Measurements from ENCODE around the gene TREM2. TPM values are rescaled to one million over a fixed set of nuclear protein-coding genes. Genes with fewer than 3 reads are reported as not detected.
"Not testable (repeated sequence)": the region's sequence is repeated elsewhere in the genome, so short reads cannot be mapped to it uniquely, and the experiment has no call there.

Gene TREM2
- total RNA-seq, 1 donor from 2014 or later, result not detected

DNA sequence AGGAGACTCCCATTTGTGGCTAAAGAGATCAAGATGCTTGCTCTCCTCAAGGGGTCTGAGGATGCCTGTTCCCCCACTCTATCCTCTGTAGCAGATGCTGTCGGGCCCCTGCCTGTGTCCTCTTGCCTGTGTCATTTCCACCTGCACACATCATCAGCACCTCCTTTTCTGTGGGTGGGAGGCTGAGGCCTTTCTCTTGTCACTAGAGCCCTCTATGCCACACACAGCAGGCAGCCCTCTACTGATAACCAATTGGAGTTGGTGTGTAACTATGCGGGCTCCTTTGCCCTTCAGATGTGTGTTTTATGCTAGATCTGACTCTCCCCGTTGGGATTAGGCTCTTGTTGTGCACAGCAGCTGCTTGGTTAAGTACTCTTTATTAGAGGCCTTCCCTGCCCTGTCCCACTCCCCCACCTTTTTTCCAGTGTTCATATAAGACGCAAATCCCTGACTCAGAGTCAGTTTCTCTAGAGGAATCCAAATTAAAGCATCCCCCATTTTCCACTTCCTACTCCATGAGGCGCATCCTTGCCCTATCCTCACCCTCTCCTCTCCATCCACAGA, 30.3 kb upstream of the TREM2 start:
- intact Hi-C loops (cut with micrococcal nuclease), result loop anchor here (5.0 kb wide), 1 partner anchor 124 kb away; no protein-coding TSS in a partner anchor
- Mint-ChIP-seq H3K9me3 (peaks cover 11% of the 10 kb centered on the region), H3K27ac (no peak overlapping the region), H3K27me3 (ENCODE audit: low read depth) (no peaks in the 10 kb centered on the region), H3K4me1 (ENCODE audit: low read depth) (peaks cover 27% of the 10 kb centered on the region), H3K4me3 (ENCODE audit: low read depth) (no peak overlapping the region), H3K36me3 (ENCODE audit: low read depth) (peaks cover 72% of the 10 kb centered on the region)
- DNase-seq (ENCODE audit: low spot score), result no peak

DNA sequence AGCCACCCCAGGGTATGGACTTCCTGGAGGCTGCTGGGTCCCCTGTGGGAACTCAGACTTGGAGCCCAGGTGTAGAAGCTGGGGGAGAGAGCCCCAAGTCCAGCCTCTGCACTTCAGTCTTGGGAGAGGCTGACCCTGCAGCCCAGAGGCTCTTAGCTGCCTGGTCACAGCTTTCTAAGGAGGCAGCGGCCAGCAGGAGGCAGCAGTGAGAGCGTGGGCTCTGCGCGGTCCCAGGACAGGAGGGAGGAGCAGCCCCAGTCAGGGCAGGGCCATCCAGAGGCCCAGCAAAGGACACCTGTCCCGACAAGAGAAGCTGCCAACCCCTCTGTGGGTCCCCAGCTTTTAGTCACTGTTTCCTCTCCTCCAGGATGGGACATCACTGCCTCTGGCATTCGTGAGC, 28.7 kb upstream of the TREM2 start:
- H3K27ac Mint-ChIP-seq, result no peak overlapping the region
- H3K9me3 Mint-ChIP-seq, result peaks cover 11% of the 10 kb centered on the region
- no peaks in the 10 kb centered on the region for H3K27me3 Mint-ChIP-seq (ENCODE audit: low read depth)
- no peak for DNase-seq (ENCODE audit: low spot score)
- H3K4me3 Mint-ChIP-seq (ENCODE audit: low read depth), result no peak overlapping the region
- peaks cover 23% of the 10 kb centered on the region for H3K4me1 Mint-ChIP-seq (ENCODE audit: low read depth)
- peaks cover 57% of the 10 kb centered on the region for H3K36me3 Mint-ChIP-seq (ENCODE audit: low read depth)
- intact Hi-C loops (cut with micrococcal nuclease), result loop anchor here (5.0 kb wide), 1 partner anchor 126 kb away; no protein-coding TSS in a partner anchor

DNA sequence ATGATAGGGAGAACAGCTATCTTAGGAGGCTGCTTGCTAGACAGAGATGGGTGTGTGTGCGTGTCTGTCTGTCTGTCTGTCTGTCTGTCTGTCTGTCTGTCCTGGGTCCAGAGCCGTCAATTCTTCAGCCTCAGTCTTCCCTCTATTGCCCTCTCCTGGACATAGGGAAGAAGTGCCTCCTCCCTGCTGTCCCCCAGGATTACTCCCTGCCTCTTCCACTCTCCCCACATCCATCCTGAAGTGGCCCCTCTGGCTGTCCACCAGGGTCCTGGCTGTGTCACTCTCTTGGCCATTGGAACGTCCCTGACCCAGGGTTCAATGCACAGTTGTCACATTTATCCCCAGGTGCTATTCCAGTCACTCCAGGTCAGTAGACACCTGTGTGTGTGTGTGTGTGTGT, 27.9 kb upstream of the TREM2 start:
- DNase-seq (ENCODE audit: low spot score), result no peak
- intact Hi-C loops (cut with micrococcal nuclease), result loop anchor here (5.0 kb wide), 1 partner anchor 127 kb away; no protein-coding TSS in a partner anchor
- Mint-ChIP-seq H3K36me3 (ENCODE audit: low read depth) (peaks cover 52% of the 10 kb centered on the region), H3K27me3 (ENCODE audit: low read depth) (no peaks in the 10 kb centered on the region), H3K27ac (no peak overlapping the region), H3K4me3 (ENCODE audit: low read depth) (no peak overlapping the region), H3K9me3 (peaks cover 11% of the 10 kb centered on the region), H3K4me1 (ENCODE audit: low read depth) (peaks cover 24% of the 10 kb centered on the region)

DNA sequence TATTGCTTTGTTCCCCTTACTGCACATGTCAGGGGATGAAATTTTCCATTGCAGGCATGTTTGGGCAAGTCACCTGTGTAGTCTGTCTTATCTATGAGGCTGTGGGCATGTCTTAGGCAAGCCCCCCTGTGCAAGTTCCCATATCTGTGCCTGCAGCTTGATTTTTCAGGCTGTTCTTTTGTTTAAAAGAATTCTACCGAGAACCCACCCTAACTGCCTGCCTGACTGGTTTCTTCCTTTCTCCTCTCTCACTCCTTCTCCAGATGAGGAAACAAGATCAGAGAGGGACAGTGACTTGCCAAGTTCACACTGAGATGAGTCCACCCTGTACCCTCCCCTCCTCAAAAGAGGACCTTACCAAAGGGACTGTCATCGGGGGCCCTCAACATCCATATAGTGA, 27.1 kb upstream of the TREM2 start:
- Mint-ChIP-seq H3K27me3 (ENCODE audit: low read depth) (no peaks in the 10 kb centered on the region), H3K4me1 (ENCODE audit: low read depth) (peaks cover 20% of the 10 kb centered on the region), H3K9me3 (peaks cover 11% of the 10 kb centered on the region), H3K4me3 (ENCODE audit: low read depth) (no peak overlapping the region), H3K36me3 (ENCODE audit: low read depth) (peaks cover 45% of the 10 kb centered on the region), H3K27ac (no peak overlapping the region)
- intact Hi-C loops (cut with micrococcal nuclease), result loop anchor here (5.0 kb wide), 1 partner anchor 127 kb away; no protein-coding TSS in a partner anchor
- DNase-seq (ENCODE audit: low spot score), result no peak

DNA sequence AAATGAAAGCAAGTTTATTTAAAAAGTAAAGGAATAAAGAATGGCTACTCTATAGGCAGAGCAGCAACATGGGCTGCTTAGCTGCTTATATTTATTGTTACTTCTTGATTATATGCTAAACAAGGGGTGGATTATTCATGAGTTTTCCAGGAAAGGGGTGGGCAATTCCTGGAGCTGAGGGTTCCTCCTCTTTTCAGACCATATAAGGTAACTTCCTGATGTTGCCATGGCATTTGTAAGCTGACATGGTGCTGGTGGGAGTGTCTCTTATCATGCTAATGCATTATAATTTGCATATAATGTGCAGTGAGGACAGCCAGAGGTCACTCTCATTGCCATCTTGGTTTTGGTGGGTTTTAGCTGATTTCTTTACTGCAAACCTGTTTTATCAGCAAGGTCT, 26.1 kb upstream of the TREM2 start:
- DNase-seq (ENCODE audit: low spot score); H3K4me3 Mint-ChIP-seq (ENCODE audit: low read depth); H3K27ac Mint-ChIP-seq; H3K27me3 Mint-ChIP-seq (ENCODE audit: low read depth); intact Hi-C loops (cut with micrococcal nuclease): not testable (repeated sequence)
- Mint-ChIP-seq H3K36me3 (ENCODE audit: low read depth) (peaks cover 37% of the 10 kb centered on the region), H3K4me1 (ENCODE audit: low read depth) (peaks cover 12% of the 10 kb centered on the region), H3K9me3 (peaks cover 11% of the 10 kb centered on the region)

DNA sequence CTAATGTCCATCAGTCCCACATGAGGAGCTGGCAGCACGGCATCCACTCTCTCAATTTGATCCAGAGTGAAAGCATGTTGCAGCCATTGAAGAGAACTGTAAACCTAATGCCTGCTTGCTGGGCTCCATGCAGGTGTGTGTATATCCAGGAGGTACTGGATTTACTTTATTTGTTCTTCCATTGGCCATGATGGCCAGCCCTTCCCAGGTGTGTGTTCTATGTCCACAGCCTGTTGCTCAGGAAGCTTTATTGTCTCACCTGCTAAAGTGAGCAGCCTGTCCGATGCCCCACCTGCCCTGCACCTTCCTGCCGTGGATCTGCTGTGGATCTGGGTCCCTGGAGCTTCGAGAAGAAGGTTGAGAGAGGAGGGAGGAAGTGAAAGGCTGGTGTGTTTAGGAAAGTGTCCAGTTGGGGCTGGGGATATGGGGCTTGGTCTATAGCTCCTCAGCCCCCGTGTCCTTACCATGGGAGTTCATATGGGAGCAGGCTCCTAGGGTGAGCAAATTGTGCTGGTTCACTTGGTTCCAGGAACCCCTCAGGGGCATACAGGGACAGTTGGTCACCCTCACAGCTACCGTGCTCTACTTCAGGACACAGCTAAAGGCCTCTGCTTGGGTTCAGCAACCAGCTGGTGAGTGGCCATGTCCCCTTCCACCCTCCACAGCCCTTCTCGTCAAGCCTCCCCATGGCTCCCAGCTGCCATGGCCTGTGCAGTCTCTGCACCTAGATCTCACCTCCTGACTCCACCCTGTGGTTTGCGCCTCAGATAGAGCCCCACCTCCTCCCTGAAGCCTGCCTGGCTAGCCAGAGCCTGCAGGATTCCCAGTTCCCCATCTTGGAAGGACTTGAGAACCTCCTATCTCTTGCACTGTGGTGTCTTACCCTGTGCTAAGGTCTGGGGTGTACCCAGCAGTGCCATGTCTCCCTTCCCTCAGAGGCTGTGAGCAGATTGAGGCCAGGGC, 25.3 kb upstream of the TREM2 start:
- H3K4me3 Mint-ChIP-seq (ENCODE audit: low read depth), result no peak overlapping the region
- intact Hi-C loops (cut with micrococcal nuclease), result no loop called here
- H3K9me3 Mint-ChIP-seq, result peaks cover 11% of the 10 kb centered on the region
- H3K4me1 Mint-ChIP-seq (ENCODE audit: low read depth), result peaks cover 12% of the 10 kb centered on the region
- DNase-seq (ENCODE audit: low spot score), result no peak
- H3K27ac Mint-ChIP-seq, result no peak overlapping the region
- H3K36me3 Mint-ChIP-seq (ENCODE audit: low read depth), result peaks cover 31% of the 10 kb centered on the region
- peaks cover 2% of the 10 kb centered on the region for H3K27me3 Mint-ChIP-seq (ENCODE audit: low read depth)

DNA sequence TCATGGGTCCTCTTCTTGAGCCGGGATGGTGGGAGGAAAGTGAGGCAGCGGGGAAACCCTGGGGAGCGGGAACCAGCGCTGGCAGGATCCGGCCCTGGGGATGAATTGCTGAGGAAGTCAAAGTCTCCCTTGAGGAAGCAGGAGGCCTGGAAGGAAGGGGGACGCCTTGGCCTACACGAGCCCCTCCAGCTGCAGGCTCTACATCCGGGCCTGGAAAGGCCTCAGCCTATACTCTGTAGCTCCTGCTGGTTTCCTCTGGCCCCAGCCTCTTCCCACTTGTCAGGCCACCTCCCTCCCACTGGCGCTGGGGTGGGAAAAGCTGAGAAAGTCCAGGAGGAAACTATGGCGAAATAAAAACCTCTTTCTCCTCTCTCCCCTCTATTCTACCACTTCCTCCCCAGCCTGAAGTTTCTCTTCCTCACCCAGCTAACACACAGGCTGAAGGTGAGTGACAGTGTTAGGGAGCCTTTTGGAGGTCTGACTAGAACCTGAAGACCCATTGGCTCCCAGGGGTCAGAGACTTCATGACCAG, 23.2 kb upstream of the TREM2 start:
- no peak for DNase-seq (ENCODE audit: low spot score)
- intact Hi-C loops (cut with micrococcal nuclease), result no loop called here
- Mint-ChIP-seq H3K36me3 (ENCODE audit: low read depth) (peaks cover 18% of the 10 kb centered on the region), H3K4me3 (ENCODE audit: low read depth) (no peak overlapping the region), H3K27ac (no peak overlapping the region), H3K4me1 (ENCODE audit: low read depth) (peaks cover 21% of the 10 kb centered on the region), H3K27me3 (ENCODE audit: low read depth) (peaks cover 2% of the 10 kb centered on the region), H3K9me3 (peaks cover 11% of the 10 kb centered on the region)

DNA sequence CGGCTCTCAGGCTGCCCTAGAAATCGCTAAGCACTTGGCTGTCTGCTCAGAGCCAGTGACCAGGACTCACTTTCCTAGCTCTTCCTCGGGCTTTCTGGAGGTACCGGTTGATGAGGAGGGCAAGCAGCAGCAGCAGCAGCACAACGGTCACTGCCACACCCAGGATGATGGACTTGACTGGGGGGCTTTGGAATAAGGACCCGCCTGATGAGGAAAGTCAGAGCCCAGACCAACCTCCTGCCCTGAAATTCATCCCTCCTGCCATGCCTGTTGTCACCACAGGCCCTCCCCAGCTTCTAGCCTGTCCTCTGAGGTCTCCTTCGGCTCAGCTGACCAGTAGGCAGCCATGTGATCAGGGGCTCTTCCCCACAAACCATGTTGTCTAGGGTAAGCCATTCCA, 21.8 kb upstream of the TREM2 start:
- H3K36me3 Mint-ChIP-seq (ENCODE audit: low read depth), result peaks cover 5% of the 10 kb centered on the region

DNA sequence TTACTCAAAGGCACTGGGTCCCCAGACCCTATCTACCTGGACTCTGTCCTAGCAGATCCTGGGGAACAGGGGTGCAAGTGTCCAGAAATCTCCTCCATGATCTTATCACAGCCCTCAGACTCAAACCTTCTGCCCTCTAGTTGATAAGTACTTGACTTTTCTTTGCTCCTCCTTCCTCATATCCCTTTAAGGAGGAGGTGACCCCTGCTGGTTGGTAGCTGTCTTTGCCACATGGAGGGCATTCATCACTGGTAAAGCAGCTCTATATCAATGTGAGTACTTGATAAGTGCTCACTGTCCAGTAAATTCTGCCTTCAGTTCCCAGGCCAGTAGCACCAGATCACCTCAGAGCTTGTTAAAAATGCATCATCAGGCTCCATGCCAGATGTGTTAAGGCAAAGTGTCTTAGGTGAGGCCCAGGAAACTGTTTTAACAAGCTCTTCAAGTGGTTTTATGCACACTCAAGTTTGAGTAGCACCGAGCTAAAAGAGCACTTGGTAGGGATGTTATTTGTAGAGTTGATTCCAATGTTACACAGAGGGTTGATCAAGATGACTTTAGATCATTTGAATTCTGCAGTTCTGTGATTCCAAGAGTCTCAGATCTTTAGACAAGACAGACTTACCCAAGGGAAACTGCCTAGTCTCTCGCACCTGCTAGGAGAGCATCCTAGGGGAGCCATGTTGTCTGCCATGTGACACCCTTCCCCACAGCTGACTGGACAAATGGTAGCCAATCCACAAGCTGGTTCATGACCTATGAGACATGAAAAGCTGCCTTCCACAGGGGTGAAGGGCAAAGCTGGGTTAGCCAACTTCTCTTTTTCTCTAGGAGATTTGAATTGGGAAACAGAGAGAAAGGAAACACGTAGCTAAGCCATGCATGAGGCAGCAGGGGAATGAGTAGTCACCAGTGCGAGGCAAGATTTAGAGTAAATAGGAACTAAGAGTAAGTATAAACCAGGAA, 19.4 kb upstream of the TREM2 start:
- Mint-ChIP-seq H3K9me3 (no peaks in the 10 kb centered on the region), H3K27me3 (ENCODE audit: low read depth) (peaks cover 9% of the 10 kb centered on the region), H3K4me1 (ENCODE audit: low read depth) (peaks cover 16% of the 10 kb centered on the region), H3K4me3 (ENCODE audit: low read depth) (no peak overlapping the region), H3K27ac (no peak overlapping the region), H3K36me3 (ENCODE audit: low read depth) (no peaks in the 10 kb centered on the region)
- intact Hi-C loops (cut with micrococcal nuclease), result loop anchor here (1.0 to 5.0 kb wide), 2 partner anchors 90 to 110 kb away; partner anchors contain the start of genes NFYA and OARD1
- peak; percentile 47 for DNase-seq (ENCODE audit: low spot score)

More for the DNA sequence above, 21.8 kb upstream of the TREM2 start:
- no peak for DNase-seq (ENCODE audit: low spot score)
- peaks cover 2% of the 10 kb centered on the region for H3K27me3 Mint-ChIP-seq (ENCODE audit: low read depth)
- H3K4me1 Mint-ChIP-seq (ENCODE audit: low read depth), result peaks cover 21% of the 10 kb centered on the region
- no peak overlapping the region for H3K27ac Mint-ChIP-seq
- no peak overlapping the region for H3K4me3 Mint-ChIP-seq (ENCODE audit: low read depth)
- intact Hi-C loops (cut with micrococcal nuclease), result loop anchor here (5.0 kb wide), 1 partner anchor 112 kb away; the partner anchor contains the start of genes NFYA and OARD1
- peaks cover 6% of the 10 kb centered on the region for H3K9me3 Mint-ChIP-seq

DNA sequence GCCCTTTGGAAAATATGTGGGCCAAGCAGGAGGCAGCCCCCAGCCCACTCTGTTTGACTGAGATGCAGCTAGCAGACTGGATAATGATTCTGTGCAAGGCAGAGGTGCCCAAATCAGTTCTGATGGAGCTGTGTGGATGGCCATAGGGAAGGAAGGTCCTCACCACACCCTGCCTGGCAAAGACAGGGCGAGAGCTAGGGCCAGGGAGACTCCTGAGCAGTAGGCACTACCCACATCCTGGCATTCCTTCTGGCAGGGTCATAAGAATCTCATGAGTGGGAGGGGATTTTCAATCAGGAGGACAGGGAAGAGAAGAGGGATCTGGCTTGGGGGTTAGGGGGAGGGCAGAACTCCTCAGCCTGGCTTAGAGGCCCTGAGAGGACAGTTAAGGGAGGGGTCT, 18.6 kb upstream of the TREM2 start:
- Mint-ChIP-seq H3K4me1 (ENCODE audit: low read depth) (peaks cover 12% of the 10 kb centered on the region), H3K27me3 (ENCODE audit: low read depth) (peaks cover 14% of the 10 kb centered on the region), H3K36me3 (ENCODE audit: low read depth) (no peaks in the 10 kb centered on the region), H3K27ac (no peak overlapping the region), H3K9me3 (no peaks in the 10 kb centered on the region), H3K4me3 (ENCODE audit: low read depth) (no peak overlapping the region)
- no peak for DNase-seq (ENCODE audit: low spot score)
- intact Hi-C loops (cut with micrococcal nuclease), result loop anchor here (5.0 kb wide), 1 partner anchor 109 kb away; the partner anchor contains the start of genes NFYA and OARD1

DNA sequence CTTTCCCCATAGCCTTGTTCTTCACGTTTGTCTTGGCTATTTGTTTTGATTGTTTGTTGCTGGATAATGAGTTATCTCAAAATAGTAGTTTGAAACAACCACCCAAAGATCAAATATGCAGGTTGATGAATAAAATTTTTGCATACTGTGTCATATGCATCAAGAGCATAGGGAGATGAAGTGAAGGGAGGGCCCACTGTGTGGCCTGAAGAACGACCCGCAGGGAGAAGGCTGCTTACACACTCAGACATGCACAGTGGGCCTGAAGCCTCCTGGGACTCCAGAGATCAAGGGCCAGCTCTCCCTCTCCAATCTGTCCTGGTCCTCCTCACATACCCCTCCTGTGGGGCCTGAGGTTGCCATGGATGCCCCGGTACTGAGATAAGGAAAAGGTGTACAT, 16.2 kb upstream of the TREM2 start:
- Mint-ChIP-seq H3K27me3 (ENCODE audit: low read depth) (peaks cover 25% of the 10 kb centered on the region), H3K4me1 (ENCODE audit: low read depth) (peaks cover 9% of the 10 kb centered on the region), H3K9me3 (no peaks in the 10 kb centered on the region), H3K4me3 (ENCODE audit: low read depth) (no peak overlapping the region), H3K36me3 (ENCODE audit: low read depth) (no peaks in the 10 kb centered on the region), H3K27ac (no peak overlapping the region)
- DNase-seq (ENCODE audit: low spot score), result no peak
- intact Hi-C loops (cut with micrococcal nuclease), result no loop called here

DNA sequence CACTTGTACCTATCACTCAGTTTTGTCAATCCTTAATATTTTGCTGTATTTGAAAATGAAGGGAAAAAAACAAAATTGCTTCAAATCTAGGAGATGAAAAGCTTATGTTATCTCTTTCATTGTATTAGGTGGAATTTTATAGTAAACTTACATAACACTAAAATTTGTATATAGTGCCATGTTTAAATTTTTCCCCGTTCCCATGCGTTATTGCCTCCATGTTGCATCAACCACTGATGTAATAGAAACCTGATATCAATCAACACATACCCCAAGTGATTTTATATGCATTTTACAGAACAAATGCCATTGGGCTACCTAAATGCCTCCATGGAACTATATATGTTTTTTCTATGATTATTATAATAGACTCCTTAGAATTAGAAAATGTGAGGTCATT, 14.8 kb upstream of the TREM2 start:
- Mint-ChIP-seq H3K4me3 (ENCODE audit: low read depth) (no peak overlapping the region), H3K9me3 (no peaks in the 10 kb centered on the region), H3K27ac (no peak overlapping the region), H3K27me3 (ENCODE audit: low read depth) (peaks cover 24% of the 10 kb centered on the region), H3K36me3 (ENCODE audit: low read depth) (no peaks in the 10 kb centered on the region), H3K4me1 (ENCODE audit: low read depth) (peaks cover 8% of the 10 kb centered on the region)
- DNase-seq (ENCODE audit: low spot score), result no peak
- intact Hi-C loops (cut with micrococcal nuclease), result no loop called here
